A549 (cell line): ENCODE measurements around the gene SORCS1.

Experiments
- RFX5 ChIP-seq: fragments of 450-650 bp; IDR thresholded peaks from 2 replicates; pipeline ENCODE4 v1.7.1; 2014; ENCODE audit warnings: antibody characterized with exemption, mild to moderate bottlenecking, moderate library complexity
- TF ChIP-seq, protein P1 (sequence below): fragments of >200 bp; sonication (Bioruptor Twin); formaldehyde crosslinking; IDR thresholded peaks from 3 replicates; pipeline ENCODE4 v1.5.1; 2016

GRCh38 chr10:107141524-107142061, 22.9 kb downstream of the SORCS1 start:
- TF ChIP-seq, protein P1, sequence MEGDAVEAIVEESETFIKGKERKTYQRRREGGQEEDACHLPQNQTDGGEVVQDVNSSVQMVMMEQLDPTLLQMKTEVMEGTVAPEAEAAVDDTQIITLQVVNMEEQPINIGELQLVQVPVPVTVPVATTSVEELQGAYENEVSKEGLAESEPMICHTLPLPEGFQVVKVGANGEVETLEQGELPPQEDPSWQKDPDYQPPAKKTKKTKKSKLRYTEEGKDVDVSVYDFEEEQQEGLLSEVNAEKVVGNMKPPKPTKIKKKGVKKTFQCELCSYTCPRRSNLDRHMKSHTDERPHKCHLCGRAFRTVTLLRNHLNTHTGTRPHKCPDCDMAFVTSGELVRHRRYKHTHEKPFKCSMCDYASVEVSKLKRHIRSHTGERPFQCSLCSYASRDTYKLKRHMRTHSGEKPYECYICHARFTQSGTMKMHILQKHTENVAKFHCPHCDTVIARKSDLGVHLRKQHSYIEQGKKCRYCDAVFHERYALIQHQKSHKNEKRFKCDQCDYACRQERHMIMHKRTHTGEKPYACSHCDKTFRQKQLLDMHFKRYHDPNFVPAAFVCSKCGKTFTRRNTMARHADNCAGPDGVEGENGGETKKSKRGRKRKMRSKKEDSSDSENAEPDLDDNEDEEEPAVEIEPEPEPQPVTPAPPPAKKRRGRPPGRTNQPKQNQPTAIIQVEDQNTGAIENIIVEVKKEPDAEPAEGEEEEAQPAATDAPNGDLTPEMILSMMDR = no peak
- no peak for TF ChIP-seq RFX5
